ENCODE data around the gene ACAD9.

DNA sequence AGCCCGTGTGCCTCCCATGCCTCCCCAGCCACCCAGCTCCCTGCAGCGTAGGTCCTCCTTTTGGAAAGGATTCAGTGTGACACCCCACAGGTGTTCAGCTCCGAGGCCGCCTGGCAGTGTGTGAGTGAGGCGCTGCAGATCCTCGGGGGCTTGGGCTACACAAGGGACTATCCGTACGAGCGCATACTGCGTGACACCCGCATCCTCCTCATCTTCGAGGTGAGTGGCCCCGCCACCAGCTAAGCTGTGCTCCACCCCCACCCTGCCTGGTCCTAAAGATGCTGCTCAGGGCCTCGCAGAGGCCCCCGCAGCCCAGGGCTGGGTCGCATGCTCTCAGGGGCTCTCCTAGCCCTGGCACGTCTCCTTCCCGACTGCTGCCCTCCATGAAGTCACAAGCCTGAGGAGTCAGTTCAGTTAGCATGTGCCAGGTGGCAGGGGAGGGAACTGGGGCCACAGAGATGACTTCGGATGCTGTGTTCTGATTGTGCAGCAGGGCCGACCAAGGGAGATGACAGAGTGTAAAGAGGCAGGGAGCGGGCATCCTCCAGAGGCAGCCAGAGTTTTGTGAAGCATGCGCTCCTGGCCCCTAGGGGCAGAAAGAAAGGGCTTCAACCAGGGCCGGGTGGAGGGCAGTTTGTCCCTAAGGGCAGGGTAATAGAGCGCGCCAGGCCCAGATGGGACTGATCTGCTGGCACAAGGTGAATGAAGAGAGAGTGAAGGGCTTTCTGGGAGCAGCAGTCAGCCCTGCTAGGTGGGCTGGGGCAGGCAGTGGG lies 26.8 kb downstream of the ACAD9 start:
- no peak for TF ChIP-seq POLR2A (IDR thresholded peaks at IDR 0.05; ENCODE audit: low read length)
- no peak for TF ChIP-seq GATA1 (IDR thresholded peaks at IDR 0.05; ENCODE audit: low read depth, low read length)

All from erythroblast (primary cell).